HG03354 (cell line): Measurements from ENCODE around the gene PKD2.
"Not testable (repeated sequence)": the region's sequence is repeated elsewhere in the genome, so short reads cannot be mapped to it uniquely, and the experiment has no call there.

Experiments used
- ATAC-seq: cut with Tn5 transposase; IDR thresholded peaks from one replicate; pipeline ENCODE4 v1.9.1; 2021; ENCODE audit warnings: mild to moderate bottlenecking; ENCODE audit not compliant: unreplicated experiment, poor library complexity, severe bottlenecking

Gene PKD2

GRCh38 chr4:88018466-88018865, 11.0 kb downstream of the PKD2 start:
- no peak for ATAC-seq

DNA sequence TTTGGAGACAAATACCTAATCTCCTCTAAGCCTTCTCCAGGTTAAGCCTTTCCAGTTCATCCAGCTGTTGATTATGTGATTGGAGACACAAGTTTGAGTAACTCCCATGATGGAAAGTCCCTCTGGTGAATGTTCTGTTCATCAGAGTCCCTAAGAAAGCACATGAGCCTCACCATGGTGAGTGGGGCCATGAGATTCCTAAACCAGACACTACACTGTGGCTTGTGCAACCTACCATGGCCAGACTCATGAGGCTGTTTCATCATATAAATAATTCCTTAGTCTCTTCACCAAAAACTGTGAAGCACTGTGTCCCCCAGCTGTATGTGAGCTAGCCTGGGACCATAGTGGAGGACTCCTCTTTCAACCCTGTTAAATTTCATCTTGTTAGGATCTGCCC, 14.4 kb downstream of the PKD2 start:
- no peak for ATAC-seq

- ATAC-seq: no peak
Observed at GRCh38 chr4:88022289-88022688, 14.9 kb downstream of the PKD2 start.

DNA sequence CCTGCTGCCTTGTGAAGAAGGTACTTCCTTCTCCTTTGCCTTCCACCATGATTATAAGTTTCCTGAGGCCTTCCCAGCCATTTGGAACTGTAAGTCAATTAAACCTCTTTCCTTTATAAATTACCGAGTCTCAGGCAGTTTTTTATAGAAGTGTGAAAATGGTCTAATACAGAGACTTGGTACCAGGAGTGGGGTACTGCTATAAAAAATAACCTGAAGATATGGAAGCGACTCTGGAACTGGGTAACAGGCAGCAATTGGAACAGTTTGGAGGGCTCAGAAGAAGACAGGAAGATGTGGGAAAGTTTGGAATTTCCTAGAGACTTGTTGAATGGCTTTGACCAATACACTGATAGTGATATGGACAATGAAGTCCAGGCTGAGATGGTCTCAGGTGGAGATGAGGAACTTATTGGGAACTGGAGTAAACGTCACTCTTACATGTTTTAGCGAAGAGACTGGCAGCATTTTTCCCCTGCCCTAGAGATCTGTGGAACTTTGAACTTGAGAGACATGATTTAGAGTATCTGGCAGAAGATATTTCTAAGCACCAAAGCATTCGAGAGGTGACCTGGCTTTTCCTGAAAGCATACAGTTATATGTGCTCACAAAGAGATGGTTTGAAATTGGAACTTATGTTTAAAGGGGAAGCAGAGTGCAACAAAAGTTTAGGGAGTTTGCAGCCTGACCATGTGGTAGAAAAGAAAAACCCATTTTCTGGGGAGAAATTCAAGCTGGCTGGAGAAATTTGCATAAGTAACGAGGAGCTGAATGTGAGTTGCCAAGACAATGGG, 18.6 kb downstream of the PKD2 start:
- ATAC-seq: not testable (repeated sequence)

DNA sequence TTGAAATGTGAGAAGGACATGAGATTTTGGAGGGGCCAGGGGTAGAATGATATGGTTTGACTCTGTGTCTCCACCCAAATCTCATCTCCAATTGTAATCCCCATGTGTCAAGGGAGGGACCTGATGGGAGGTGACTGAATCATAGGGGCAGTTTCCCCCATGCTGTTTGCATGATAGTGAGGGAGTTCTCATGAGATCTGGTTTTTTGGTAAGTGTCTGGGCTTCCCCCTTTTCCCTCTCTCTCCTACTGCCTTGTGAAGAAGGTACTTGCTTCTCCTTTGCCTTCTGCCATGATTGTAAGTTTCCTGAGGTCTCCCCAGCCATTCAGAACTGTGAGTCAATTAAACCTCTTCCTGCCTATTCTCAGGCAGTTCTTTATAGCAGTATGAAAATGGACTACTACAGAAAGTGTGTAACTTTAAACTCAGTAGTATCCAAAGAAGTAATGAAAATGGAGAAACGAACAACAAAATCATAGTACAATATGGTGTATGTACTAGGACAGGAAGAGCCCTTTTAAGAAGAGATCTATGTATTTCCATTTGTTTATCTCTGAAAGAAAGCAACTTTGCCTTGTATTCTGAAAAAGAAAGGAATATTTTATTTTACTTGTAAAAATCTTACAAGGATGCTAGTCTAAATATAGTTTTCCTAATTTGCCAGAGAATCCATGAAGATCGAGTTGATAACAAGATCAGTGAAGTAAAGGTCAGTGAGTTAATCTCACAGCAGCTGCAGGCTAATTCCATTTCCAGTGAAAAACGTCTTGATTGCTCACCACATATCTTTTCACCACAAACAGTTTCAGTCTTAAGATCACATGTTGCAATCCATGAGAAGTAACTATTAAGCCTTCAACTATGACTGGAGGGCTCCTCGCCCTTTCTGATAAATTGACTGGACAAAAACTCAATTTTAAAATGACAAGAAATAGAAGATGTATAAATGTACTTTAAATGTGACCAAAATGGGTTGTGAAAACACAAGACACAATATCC, 20.5 kb downstream of the PKD2 start:
- no peak for ATAC-seq

DNA sequence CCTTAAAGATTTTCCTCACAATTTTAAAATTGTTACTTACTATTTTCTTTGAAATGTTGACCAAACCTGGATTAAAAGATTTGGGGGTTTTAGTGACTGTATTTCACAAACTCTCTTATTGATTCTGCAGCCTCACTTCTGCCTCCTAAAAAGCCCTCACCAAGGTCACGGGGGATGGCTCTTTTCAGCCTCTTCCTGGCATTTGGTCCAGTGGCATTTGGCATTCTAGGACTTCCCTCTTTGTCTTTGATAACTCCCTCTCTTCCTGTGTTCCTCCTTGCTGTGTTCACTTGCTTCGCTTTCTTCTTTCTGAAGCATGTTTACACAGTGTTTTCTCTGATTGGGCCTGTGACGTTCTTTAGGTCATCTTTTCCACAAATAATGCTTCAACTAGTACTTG, 21.5 kb downstream of the PKD2 start:
- ATAC-seq: no peak

DNA sequence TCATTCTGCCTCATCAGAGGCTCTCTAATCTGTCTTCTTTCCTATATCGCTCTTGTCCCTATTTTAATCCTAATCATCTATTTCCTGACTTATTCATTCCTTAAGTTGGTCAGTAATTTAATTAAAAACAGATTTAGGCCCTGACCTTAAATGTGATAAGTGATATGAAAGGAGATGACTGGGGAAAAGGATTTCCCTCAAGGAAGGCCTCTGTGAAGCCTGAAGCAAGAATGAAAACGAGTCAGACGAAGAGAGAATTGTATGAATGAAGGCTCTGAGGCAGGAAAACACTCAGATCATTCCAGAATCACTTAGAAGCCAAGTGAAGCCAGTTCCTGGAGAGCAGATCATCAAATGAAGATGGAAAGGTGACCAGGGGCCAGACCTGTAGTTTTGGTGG, 22.1 kb downstream of the PKD2 start:
- ATAC-seq: no peak

DNA sequence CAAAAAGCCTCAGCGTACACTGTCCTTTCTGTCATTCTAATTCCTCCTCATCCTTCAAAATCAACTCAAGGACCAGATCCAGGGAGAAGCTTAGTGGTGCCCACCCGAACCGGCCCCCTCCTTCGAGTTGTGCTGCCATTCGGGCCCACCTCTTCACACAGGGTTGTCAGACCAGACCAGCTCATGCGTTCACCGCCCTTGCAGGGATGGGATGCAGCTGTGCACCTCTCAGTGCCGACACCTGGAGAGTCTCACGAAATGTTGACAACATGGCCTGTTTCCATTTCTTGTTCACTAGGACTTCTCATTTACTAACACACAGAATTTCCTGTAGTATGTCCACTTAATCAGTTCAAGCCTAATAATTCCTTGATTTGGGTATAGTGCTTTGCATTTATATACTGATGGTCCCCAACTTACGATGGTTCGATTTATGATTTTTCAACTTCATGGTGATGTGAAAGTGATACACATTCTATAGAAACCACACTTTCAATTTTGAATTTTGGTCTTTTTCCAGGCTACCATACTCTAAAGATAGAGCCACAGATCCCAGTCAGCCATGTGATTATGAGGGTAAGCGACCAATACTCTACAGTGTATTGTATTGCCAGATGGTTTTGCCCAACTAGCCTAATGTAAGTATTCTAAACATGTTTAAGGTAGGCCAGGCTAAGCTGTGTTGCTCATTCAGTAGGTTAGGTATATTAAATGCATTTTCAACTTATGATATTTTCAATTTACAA, 23.3 kb downstream of the PKD2 start:
- no peak for ATAC-seq

DNA sequence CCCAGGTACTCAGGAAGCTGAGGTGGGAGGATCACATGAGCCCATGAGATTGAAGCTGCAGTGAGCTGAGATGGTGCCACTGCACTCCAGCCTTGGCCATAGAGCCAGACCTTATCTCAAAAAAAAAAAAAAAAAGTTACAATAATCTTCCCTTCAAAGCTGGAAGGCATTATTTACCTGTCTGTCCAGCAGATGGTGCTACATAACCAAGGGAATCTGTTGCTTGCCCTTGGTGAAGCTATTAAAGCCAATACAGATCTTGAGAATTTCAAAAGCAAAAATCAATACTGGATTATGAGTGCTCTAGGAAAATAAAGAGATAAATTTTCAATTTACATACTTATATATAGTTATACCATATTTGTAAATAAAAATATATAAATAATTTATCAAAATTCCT, 25.9 kb downstream of the PKD2 start:
- ATAC-seq: peak; percentile 84

DNA sequence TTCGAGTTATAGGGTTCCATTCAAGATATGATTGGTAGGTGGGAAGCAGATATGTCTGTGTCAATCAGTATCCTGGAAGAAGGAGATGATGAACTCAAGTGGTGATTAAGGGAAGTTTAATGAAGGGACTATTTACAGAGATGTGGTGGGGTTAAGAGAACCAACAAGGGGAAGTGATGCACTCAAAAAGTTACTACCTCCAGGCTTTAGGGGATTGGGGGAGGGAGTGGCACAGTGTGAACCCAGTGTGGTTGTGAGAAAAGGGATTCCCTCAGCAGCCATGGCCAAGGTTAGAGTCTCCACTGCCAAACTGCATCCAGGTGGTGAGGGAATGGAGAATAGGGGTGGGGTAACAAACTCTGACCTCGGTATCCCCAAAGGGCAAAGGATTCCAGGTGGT, 27.9 kb downstream of the PKD2 start:
- no peak for ATAC-seq

DNA sequence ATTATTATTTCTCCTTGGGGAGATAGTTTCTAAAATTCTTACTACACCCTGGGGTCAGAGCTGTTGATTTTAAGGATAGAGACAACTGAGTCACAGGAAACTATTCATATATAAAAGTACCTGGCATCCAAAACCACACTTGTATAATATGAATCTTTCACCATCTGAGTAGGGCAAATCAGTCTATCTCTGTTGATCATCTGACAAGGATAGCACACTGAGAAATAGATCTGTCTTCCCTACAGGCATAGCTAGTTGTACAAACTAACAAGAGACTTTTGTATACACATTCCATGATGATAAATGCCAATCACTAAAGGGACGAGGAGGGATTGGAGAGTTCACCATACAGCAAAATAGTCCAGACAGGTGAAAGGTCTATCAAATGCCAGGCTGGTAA, 30.0 kb downstream of the PKD2 start:
- no peak for ATAC-seq

DNA sequence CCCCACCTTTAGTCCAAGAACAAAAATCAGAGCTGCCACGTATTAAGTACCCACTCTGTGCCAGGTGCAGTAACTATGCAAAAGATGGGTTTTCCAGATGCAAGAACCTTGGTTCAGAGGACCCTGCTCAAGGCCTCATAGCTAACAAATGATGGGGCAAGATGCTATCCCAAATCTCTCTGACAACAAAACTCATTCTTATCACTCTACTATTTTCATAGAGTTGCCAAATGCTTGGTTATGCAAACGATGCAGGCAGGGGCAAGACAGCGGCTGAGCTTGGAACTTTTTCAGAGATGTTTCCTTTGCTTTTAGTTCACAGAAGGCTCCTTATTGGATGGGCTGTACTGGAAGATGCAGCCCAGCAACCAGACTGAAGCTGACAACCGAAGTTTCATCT, 30.5 kb downstream of the PKD2 start:
- no peak for ATAC-seq

GRCh38 chr4:88040707-88041106, 33.3 kb downstream of the PKD2 start:
- ATAC-seq: no peak

GRCh38 chr4:88041626-88042025, 34.2 kb downstream of the PKD2 start:
- no peak for ATAC-seq

- no peak for ATAC-seq
Observed at GRCh38 chr4:88043001-88043400, 35.6 kb downstream of the PKD2 start.

GRCh38 chr4:88043586-88044340, 36.3 kb downstream of the PKD2 start:
- ATAC-seq: no peak

DNA sequence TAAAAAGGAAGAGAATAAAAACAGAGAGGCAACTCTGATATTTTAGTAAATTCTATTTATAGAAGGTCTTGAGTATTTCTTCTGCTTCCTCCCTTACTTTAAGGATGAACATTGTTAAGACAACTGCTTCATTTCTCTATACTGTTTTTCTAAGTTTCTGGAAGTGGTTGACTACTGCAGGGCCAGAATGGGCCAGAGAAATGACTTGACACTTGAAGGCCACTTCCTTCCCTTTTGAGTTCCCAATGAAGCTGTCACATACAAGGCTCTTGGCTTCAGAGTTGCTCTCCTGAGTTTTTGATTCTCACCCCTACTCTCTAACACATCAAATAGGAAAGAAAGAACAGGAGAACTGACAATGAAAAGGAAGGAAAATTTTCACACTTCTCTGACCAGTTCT, 37.6 kb downstream of the PKD2 start:
- no peak for ATAC-seq

- ATAC-seq: no peak
Observed at GRCh38 chr4:88054229-88054628, 46.8 kb downstream of the PKD2 start.

- no peak for ATAC-seq
Observed at GRCh38 chr4:88054901-88055300, 47.5 kb downstream of the PKD2 start.
